OCI-LY3 (cell line): ENCODE data around the gene GPR37L1.

Experiments used
- EZH2phosphoT487 ChIP-seq: fragments of 200-600 bp; shearing (Covaris generic); IDR thresholded peaks from 2 replicates; pipeline ENCODE4 v1.6.1; 2018; ENCODE audit warnings: antibody characterized with exemption, mixed run types, low read depth
- TF ChIP-seq, protein P1 (sequence below): fragments of 200-600, 300-600 bp; sonication (generic); IDR thresholded peaks from 2 replicates; pipeline ENCODE4 v1.5.1; 2014; ENCODE audit warnings: antibody characterized with exemption, low read length, low read depth

DNA sequence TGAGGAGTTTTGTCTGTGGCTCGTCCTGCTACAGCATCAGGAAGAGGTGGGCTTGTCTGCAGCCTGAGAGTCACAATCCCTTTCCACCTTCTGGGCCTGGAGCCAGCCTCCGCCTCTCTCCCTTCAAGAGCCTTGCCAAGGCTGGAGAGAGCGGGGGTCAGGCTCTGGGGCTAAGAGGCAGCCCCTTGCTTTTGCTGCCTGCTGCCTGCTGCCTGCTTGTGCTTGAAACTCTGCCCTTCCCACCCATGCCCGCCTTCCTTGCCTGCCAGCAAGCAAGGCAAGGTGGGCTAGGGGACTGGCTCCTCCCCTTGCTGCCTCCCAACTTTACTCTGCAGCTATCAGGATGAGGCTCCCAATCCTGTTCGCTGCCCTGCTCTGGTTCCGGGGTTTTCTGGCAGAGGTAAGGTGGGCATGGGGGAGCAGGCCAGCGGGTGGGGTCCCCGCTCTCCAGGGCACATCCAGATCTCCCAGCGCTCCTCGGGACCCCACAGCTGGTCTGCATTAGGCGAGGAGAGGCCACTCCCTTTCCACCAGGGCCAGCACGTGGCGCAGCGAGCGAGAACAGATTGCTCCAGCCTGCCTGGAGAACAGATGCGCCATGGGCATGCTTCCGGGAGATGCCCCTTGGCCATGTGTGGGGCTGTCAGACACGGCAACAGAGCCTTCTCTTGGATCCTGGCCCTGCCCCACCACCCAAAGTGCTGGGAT lies 45.1 kb downstream of the GPR37L1 start:
- TF ChIP-seq, protein P1, sequence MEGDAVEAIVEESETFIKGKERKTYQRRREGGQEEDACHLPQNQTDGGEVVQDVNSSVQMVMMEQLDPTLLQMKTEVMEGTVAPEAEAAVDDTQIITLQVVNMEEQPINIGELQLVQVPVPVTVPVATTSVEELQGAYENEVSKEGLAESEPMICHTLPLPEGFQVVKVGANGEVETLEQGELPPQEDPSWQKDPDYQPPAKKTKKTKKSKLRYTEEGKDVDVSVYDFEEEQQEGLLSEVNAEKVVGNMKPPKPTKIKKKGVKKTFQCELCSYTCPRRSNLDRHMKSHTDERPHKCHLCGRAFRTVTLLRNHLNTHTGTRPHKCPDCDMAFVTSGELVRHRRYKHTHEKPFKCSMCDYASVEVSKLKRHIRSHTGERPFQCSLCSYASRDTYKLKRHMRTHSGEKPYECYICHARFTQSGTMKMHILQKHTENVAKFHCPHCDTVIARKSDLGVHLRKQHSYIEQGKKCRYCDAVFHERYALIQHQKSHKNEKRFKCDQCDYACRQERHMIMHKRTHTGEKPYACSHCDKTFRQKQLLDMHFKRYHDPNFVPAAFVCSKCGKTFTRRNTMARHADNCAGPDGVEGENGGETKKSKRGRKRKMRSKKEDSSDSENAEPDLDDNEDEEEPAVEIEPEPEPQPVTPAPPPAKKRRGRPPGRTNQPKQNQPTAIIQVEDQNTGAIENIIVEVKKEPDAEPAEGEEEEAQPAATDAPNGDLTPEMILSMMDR, result no peak
- no peak for TF ChIP-seq EZH2phosphoT487
